ENCODE results near the gene UTS2B.
"Not testable (repeated sequence)": the region's sequence is repeated elsewhere in the genome, so short reads cannot be mapped to it uniquely, and the experiment has no call there.

UTS2B gene

GRCh38 chr3:191260431-191261303 is 69.7 kb downstream of the UTS2B start:
- H3K27ac Mint-ChIP-seq: no peak overlapping the region
- no peaks in the 10 kb centered on the region for H3K27me3 Mint-ChIP-seq
- no peaks in the 10 kb centered on the region for H3K9me3 Mint-ChIP-seq
- H3K4me1 Mint-ChIP-seq (ENCODE audit: low read depth): peaks cover 3% of the 10 kb centered on the region
- no peaks in the 10 kb centered on the region for H3K36me3 Mint-ChIP-seq (ENCODE audit: low read depth)
- H3K4me3 Mint-ChIP-seq: no peak overlapping the region
- no peak for DNase-seq

GRCh38 chr3:191259486-191259885 is 70.8 kb downstream of the UTS2B start:
- no peak for DNase-seq
- Mint-ChIP-seq H3K27me3 (no peaks in the 10 kb centered on the region), H3K4me3 (no peak overlapping the region), H3K36me3 (ENCODE audit: low read depth) (no peaks in the 10 kb centered on the region), H3K9me3 (no peaks in the 10 kb centered on the region), H3K27ac (no peak overlapping the region), H3K4me1 (ENCODE audit: low read depth) (peaks cover 3% of the 10 kb centered on the region)

GRCh38 chr3:191257286-191257685 is 73.0 kb downstream of the UTS2B start:
- H3K36me3 Mint-ChIP-seq (ENCODE audit: low read depth): no peaks in the 10 kb centered on the region
- H3K4me3 Mint-ChIP-seq: no peak overlapping the region
- no peaks in the 10 kb centered on the region for H3K4me1 Mint-ChIP-seq (ENCODE audit: low read depth)
- no peak for DNase-seq
- no peaks in the 10 kb centered on the region for H3K9me3 Mint-ChIP-seq
- no peaks in the 10 kb centered on the region for H3K27me3 Mint-ChIP-seq
- no peak overlapping the region for H3K27ac Mint-ChIP-seq

GRCh38 chr3:191256405-191256804 is 73.9 kb downstream of the UTS2B start:
- no peaks in the 10 kb centered on the region for H3K4me1 Mint-ChIP-seq (ENCODE audit: low read depth)

GRCh38 chr3:191255156-191255555 is 75.2 kb downstream of the UTS2B start:
- Mint-ChIP-seq H3K27ac (no peak overlapping the region), H3K36me3 (ENCODE audit: low read depth) (no peaks in the 10 kb centered on the region), H3K9me3 (no peaks in the 10 kb centered on the region), H3K4me1 (ENCODE audit: low read depth) (no peaks in the 10 kb centered on the region), H3K27me3 (no peaks in the 10 kb centered on the region), H3K4me3 (no peak overlapping the region)
- no peak for DNase-seq

More at GRCh38 chr3:191256405-191256804, 73.9 kb downstream of the UTS2B start:
- H3K27ac Mint-ChIP-seq: no peak overlapping the region
- H3K4me3 Mint-ChIP-seq: no peak overlapping the region
- H3K36me3 Mint-ChIP-seq (ENCODE audit: low read depth): no peaks in the 10 kb centered on the region
- H3K27me3 Mint-ChIP-seq: no peaks in the 10 kb centered on the region
- no peaks in the 10 kb centered on the region for H3K9me3 Mint-ChIP-seq
- no peak for DNase-seq

GRCh38 chr3:191254098-191254873 is 76.0 kb downstream of the UTS2B start:
- H3K9me3 Mint-ChIP-seq: no peaks in the 10 kb centered on the region
- no peaks in the 10 kb centered on the region for H3K4me1 Mint-ChIP-seq (ENCODE audit: low read depth)
- DNase-seq: no peak
- no peak overlapping the region for H3K27ac Mint-ChIP-seq
- no peak overlapping the region for H3K4me3 Mint-ChIP-seq
- no peaks in the 10 kb centered on the region for H3K27me3 Mint-ChIP-seq
- H3K36me3 Mint-ChIP-seq (ENCODE audit: low read depth): no peaks in the 10 kb centered on the region

- H3K9me3 Mint-ChIP-seq: no peaks in the 10 kb centered on the region
- H3K27ac Mint-ChIP-seq: no peak overlapping the region
- no peaks in the 10 kb centered on the region for H3K36me3 Mint-ChIP-seq (ENCODE audit: low read depth)
- DNase-seq: no peak
- no peaks in the 10 kb centered on the region for H3K4me1 Mint-ChIP-seq (ENCODE audit: low read depth)
- no peak overlapping the region for H3K4me3 Mint-ChIP-seq
- H3K27me3 Mint-ChIP-seq: no peaks in the 10 kb centered on the region
Measured at GRCh38 chr3:191253089-191253799, 77.1 kb downstream of the UTS2B start.

- DNase-seq: no peak
- H3K36me3 Mint-ChIP-seq (ENCODE audit: low read depth): no peaks in the 10 kb centered on the region
- no peaks in the 10 kb centered on the region for H3K27me3 Mint-ChIP-seq
- H3K27ac Mint-ChIP-seq: no peak overlapping the region
- H3K9me3 Mint-ChIP-seq: no peaks in the 10 kb centered on the region
- H3K4me1 Mint-ChIP-seq (ENCODE audit: low read depth): peaks cover 2% of the 10 kb centered on the region
- H3K4me3 Mint-ChIP-seq: no peak overlapping the region
Measured at GRCh38 chr3:191246630-191247029, 83.7 kb downstream of the UTS2B start.

GRCh38 chr3:191246034-191246433 is 84.3 kb downstream of the UTS2B start:
- not testable (repeated sequence) for H3K4me3 Mint-ChIP-seq; H3K4me1 Mint-ChIP-seq (ENCODE audit: low read depth); DNase-seq; H3K9me3 Mint-ChIP-seq; H3K36me3 Mint-ChIP-seq (ENCODE audit: low read depth); H3K27me3 Mint-ChIP-seq; H3K27ac Mint-ChIP-seq

- no peak overlapping the region for H3K4me3 Mint-ChIP-seq
- DNase-seq: no peak
- H3K4me1 Mint-ChIP-seq (ENCODE audit: low read depth): peaks cover 2% of the 10 kb centered on the region
- H3K27me3 Mint-ChIP-seq: no peaks in the 10 kb centered on the region
- no peaks in the 10 kb centered on the region for H3K9me3 Mint-ChIP-seq
- H3K36me3 Mint-ChIP-seq (ENCODE audit: low read depth): no peaks in the 10 kb centered on the region
- no peak overlapping the region for H3K27ac Mint-ChIP-seq
Measured at GRCh38 chr3:191244242-191244867, 86.0 kb downstream of the UTS2B start.

GRCh38 chr3:191240486-191240885 is 89.8 kb downstream of the UTS2B start:
- Mint-ChIP-seq H3K27ac (no peak overlapping the region), H3K4me1 (ENCODE audit: low read depth) (peaks cover 5% of the 10 kb centered on the region), H3K9me3 (no peaks in the 10 kb centered on the region), H3K4me3 (no peak overlapping the region), H3K36me3 (ENCODE audit: low read depth) (no peaks in the 10 kb centered on the region), H3K27me3 (no peaks in the 10 kb centered on the region)
- no peak for DNase-seq

- H3K9me3 Mint-ChIP-seq: no peaks in the 10 kb centered on the region
- no peaks in the 10 kb centered on the region for H3K36me3 Mint-ChIP-seq (ENCODE audit: low read depth)
- H3K4me1 Mint-ChIP-seq (ENCODE audit: low read depth): peaks cover 5% of the 10 kb centered on the region
- no peak overlapping the region for H3K27ac Mint-ChIP-seq
- no peaks in the 10 kb centered on the region for H3K27me3 Mint-ChIP-seq
- no peak overlapping the region for H3K4me3 Mint-ChIP-seq
- no peak for DNase-seq
Measured at GRCh38 chr3:191239407-191240031, 90.8 kb downstream of the UTS2B start.

GRCh38 chr3:191238321-191238817 is 92.0 kb downstream of the UTS2B start:
- H3K36me3 Mint-ChIP-seq (ENCODE audit: low read depth): no peaks in the 10 kb centered on the region
- H3K27me3 Mint-ChIP-seq: no peaks in the 10 kb centered on the region
- H3K4me1 Mint-ChIP-seq (ENCODE audit: low read depth): peaks cover 5% of the 10 kb centered on the region
- H3K4me3 Mint-ChIP-seq: no peak overlapping the region
- no peak for DNase-seq
- no peak overlapping the region for H3K27ac Mint-ChIP-seq
- H3K9me3 Mint-ChIP-seq: no peaks in the 10 kb centered on the region

Measured in activated T-cell treated with anti-CD3 and anti-CD28 coated beads, Interleukin-2, amount 50 U/mL, for 24 hours (primary cell).